HG03097 (cell line): ENCODE results near the gene CDH23.
"Not testable (repeated sequence)": the region's sequence is repeated elsewhere in the genome, so short reads cannot be mapped to it uniquely, and the experiment has no call there.

Experiments
- ATAC-seq: cut with Tn5 transposase; IDR thresholded peaks from one replicate; pipeline ENCODE4 v1.9.1; 2021; ENCODE audit not compliant: unreplicated experiment, low FRiP score

CDH23 gene

DNA sequence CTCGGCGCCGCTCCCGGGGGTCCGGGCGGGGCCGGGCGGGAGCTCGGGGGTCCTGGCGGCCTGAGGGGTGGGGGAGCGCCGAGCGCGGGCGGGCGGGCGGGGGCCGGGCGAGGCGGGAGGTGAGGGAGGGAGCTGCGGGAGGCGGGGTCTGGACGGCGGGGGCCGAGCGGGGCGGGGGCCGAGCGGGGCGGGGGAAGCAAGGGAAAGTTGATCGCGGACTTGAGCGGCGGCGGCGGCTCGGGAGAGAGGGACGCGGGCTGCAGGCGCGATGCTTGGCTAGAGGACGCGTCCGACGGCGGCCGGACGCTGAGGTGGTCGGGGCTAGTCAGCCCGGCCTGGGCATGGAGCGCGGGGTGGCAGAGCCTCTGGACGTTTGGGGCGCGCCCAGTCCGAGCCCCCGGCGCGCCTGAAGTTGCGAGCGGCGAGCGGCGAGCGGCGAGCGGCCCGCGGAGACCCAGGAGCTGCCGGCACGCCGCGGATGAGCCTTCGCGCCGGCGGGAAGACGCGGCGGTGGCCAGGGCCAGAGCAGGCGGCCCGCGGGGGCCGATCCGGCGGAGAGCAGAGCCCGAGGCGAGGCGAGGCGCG, at the start of gene CDH23:
Gene CDH23, plus strand, starts transcription at position 210 of the 585 bp plus-strand sequence. CDS start 42,912 bp downstream, outside the sequence.
- no peak for ATAC-seq

DNA sequence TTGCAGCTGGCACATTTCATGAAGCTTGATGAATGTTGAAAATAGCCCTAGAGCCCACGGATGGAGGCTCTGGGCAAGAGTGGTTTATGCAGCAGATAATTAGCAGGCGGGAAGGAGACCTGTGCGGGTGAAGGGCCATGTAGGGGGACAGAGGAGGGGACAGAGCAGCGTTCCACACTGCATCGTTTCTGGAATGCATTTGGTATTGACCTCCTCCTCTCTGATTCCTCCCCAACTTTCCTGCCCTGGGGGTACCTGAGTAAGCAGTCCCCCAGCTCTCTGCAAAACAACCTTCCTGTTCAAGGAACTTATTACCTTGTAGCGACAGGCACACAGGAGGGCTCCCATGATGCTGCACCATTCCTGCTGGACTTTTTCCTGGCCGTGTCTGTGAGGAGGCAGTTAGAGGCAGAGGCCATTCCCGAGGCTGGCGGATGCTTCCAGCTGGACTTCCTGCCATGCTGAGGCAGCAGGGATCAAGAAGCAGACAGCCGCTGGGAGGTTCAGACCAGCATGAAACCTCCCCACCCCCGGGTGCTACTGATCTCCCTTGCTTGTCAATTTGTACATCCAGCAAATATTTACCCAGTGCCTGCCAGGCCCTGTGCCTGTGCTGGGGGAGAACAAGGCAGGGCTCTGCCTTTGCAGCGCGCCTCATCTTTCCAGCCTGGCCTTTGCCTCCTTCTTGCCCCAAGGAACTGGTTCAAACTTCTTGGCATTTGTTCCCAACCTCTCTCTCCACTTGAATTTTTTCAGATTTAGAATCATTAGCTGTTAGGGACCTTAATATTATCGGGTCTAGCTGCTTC, 48.9 kb upstream of the CDH23 start:
- no peak for ATAC-seq

DNA sequence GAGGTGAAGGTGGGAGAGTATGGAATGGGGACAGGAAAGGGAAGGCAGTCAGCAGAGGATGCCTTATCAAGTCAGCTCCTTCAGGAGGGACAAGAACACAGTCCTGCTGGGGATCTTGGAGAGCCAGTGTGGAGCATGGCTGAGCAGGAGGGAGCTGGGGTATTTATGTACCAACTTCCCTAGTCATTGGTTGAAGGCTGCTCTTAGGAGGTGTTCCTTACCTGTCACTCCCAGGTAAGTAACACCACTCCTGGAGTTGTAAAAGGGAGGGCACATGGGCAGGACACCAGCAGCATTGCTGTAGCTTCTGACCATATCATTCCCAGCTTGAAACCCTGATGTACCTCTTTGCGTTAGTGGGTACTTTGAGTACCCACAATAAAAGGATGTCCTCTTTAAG, 47.9 kb upstream of the CDH23 start:
- no peak for ATAC-seq

GRCh38 chr10:71349406-71349805, 47.3 kb upstream of the CDH23 start:
- no peak for ATAC-seq

GRCh38 chr10:71351087-71351486, 45.6 kb upstream of the CDH23 start:
- no peak for ATAC-seq

- no peak for ATAC-seq
Measured at GRCh38 chr10:71351628-71352319, 44.9 kb upstream of the CDH23 start.

DNA sequence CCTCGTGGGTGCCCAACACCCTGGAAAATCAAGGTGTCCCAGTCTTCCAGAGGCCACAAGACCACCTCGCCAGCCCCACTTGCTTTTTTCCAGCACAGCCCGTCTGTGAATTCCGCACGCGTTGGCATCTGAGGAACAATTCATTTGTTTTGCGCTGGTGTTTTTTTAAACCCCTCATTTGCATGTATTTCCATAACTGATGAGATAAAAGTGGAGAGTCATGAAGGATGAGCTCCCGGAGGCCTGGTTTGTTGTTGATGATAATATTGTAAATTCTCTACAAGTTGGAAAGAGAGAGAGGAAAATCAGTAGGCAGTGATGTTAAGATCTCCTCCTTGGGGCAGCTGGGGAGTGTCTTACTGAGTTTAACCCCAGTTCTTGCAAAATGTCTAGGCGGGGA, 43.1 kb upstream of the CDH23 start:
- no peak for ATAC-seq

- no peak for ATAC-seq
Measured at GRCh38 chr10:71354776-71355175, 41.9 kb upstream of the CDH23 start.

DNA sequence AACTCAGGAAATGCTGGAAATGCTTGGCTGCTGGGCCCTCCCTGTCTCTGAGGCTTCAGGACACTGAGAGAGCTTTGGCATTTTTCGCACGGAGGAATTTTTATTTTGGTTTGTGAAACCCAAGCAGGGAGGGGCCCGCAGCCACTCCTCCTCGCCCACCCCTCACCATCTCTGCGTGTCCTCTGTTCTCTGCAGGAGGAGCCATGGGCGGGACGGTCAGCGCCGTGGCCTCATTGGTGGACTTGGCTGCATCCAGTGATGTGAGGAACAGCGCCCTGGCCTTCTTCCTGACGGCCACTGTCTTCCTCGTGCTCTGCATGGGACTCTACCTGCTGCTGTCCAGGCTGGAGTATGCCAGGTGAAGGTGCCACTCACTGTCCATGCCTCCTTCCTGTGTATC, 40.8 kb upstream of the CDH23 start:
- ATAC-seq: no peak

- no peak for ATAC-seq
Measured at GRCh38 chr10:71357792-71358265, 38.9 kb upstream of the CDH23 start.

DNA sequence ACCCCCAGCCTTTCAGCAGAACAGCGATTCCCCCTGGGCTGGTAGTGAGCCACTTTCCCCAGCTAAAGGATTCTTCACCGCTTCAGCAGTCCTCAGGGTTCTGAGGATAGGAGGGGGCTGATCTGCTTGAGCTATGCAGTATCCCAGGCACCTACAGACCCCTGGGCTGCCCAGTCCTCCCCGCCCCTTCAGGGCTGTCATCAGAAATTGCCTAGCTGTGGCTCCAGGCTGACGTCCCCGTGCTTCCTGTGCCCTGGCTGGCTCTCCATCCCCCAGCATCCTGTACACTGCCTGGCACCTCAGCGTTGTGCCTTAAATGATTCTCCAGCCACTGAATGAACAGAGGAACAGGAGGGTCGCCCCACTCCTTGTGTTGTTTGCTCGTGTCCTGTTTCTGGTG, 38.4 kb upstream of the CDH23 start:
- no peak for ATAC-seq

GRCh38 chr10:71358906-71359305, 37.8 kb upstream of the CDH23 start:
- ATAC-seq: not testable (repeated sequence)

- ATAC-seq: no peak
Measured at GRCh38 chr10:71359364-71360046, 37.2 kb upstream of the CDH23 start.

DNA sequence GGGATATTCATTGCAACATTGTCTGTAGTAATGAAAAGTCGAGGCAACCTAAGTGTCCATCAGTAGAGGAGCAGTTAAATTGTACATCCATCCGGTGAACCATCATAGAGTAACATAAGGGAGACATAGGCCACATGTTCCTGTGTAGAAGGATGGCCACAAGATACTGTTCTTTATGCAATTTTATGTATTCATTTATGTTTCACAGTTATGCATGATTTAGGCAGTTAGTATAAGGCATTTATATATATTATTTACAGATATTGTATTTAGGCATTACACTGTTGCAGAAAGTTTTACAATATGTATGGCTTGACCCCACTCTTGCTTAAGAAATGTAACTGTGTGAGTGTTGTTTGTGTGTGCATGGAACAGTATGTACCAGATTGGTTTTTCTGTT, 36.0 kb upstream of the CDH23 start:
- ATAC-seq: no peak

DNA sequence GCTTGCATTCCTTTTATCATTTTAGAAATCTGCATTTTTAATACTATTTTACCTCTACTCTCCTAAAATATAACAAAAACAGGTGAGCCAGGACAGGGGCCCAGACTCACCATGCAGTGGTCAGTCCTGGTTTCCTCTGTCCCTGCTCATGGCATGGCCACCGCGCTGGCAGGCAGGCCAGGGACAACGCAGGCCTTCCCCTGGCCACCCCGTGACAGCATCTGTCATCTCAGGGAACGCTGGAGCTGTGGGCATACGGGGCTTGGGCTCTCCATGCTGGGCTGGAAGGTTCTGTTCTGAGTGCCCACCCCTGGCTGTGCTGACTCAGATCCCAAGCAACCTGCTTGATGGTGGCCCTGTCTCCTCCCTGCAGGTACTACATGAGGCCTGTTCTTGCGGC, 35.1 kb upstream of the CDH23 start:
- no peak for ATAC-seq

DNA sequence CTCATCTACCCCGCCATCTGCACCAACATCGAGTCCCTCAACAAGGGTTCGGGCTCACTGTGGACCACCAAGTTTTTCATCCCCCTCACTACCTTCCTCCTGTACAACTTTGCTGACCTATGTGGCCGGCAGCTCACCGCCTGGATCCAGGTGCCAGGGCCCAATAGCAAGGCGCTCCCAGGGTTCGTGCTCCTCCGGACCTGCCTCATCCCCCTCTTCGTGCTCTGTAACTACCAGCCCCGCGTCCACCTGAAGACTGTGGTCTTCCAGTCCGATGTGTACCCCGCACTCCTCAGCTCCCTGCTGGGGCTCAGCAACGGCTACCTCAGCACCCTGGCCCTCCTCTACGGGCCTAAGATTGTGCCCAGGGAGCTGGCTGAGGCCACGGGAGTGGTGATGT, 34.6 kb upstream of the CDH23 start:
- no peak for ATAC-seq

DNA sequence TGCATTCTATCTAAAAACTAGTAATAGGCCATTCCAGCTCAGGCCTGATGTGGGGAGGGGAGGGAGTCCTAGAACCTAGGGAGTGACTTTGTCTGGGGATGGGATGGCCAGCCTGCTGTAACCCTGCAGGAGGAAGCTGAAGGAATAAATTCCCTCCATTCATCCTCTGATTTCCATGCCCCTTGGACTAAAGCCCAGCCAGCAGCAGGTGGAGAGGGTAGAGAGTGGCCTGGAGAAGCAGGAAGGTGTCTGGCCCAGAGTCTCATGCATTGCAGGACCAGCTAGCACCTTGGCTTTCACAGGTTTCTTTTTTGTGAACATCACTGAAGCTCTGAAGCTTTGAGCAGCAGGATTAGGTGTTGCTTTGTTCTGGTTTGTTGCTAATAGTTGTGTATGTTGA, 32.8 kb upstream of the CDH23 start:
- ATAC-seq: no peak

GRCh38 chr10:71365366-71365765, 31.4 kb upstream of the CDH23 start:
- no peak for ATAC-seq

- ATAC-seq: no peak
Measured at GRCh38 chr10:71366690-71367089, 30.0 kb upstream of the CDH23 start.

GRCh38 chr10:71367271-71367670, 29.4 kb upstream of the CDH23 start:
- ATAC-seq: no peak

DNA sequence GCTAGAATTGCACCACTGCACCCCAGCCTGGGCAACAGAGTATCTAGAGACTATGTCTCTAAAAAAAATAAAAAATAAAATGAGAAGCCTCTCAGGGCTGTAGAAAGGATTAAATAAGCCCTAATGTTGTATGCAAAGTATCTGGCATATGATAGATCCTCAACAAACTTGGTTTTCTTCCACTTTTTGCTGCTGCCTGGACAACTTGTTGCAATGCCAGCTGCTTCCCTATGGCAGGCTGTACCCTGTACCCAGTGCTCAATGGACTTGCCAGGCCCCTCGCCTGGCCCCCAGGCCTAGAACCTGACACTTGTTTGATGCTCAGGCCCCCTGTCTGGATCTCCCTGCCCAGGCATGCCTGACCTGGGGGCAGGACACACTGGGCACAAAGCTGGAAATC, 28.5 kb upstream of the CDH23 start:
- ATAC-seq: no peak
